T-cell (primary cell): ENCODE measurements around the gene RER1. TPM values are rescaled to one million over a fixed set of nuclear protein-coding genes. Genes with fewer than 3 reads are reported as not detected.
A peak's percentile ranks its signal among the peaks of the same experiment; 100 is the strongest.

Experiments used
- ATAC-seq, 4 experiments: fragments of 200-7000 bp in 3 of 4; fragments of 150-1000 bp in 1 of 4; cut with Tn5 transposase; replicated peaks in 1 of 4; 1 replicate in 3 of 4; 2 replicates in 1 of 4; pipeline ENCODE4 v1.10.0; 2021; ENCODE audit warnings: moderate library complexity in 3 of 4, mild to moderate bottlenecking in 2 of 4, moderate number of reproducible peaks in 1 of 4
- CTCF ChIA-PET, 2 donors: fragments of 300-600 bp; sonication (Branson Sonifier 250); formaldehyde crosslinking; loops; one replicate each; lab custom pipeline; 2022; ENCODE audit warnings: antibody characterized with exemption in 2 of 2; lab: Charles Lee
- POLR2A ChIA-PET, 2 donors: fragments of 300-600 bp; sonication (Branson Sonifier 250); formaldehyde crosslinking; loops; one replicate each; lab custom pipeline; 2022; ENCODE audit warnings: antibody characterized with exemption in 2 of 2; lab: Charles Lee
- DNase-seq, 35 experiments: peaks; one replicate each; pipeline versions ENCODE4 v3.0.0 to v3.0.0-alpha.2; 2013 to 2023
- H3K27ac ChIP-seq: one replicate; pipeline ENCODE4 v1.5.1; 2013; ENCODE audit warnings: low read length
- H3K27me3 ChIP-seq, 2 experiments: replicated peaks in 1 of 2; 1 replicate in 1 of 2; 2 replicates in 1 of 2; pipeline versions ENCODE4 v1.6.1 to v1.7.0; 2013; ENCODE audit warnings: low read length in 1 of 2, mixed read lengths in 1 of 2; ENCODE audit not compliant: control insufficient read depth in 2 of 2, insufficient read depth in 2 of 2; ENCODE audit errors: extremely low read depth in 1 of 2
- H3K36me3 ChIP-seq, 2 donors: 1 replicate in 1 of 2; 2 replicates in 1 of 2; pipeline versions ENCODE4 v1.6.1 to v1.7.0; 2013; ENCODE audit warnings: low read length in 1 of 2; ENCODE audit not compliant: control insufficient read depth in 2 of 2, insufficient read depth in 1 of 2; ENCODE audit errors: extremely low read depth in 1 of 2
- H3K4me1 ChIP-seq, 2 experiments: 1 replicate in 1 of 2; 2 replicates in 1 of 2; pipeline versions ENCODE4 v1.6.1 to v1.7.0; 2013; ENCODE audit warnings: low read length in 2 of 2, mixed read lengths in 1 of 2; ENCODE audit not compliant: insufficient read depth in 2 of 2, control insufficient read depth in 1 of 2; ENCODE audit errors: extremely low read depth in 1 of 2
- H3K4me3 ChIP-seq, 2 donors: 1 replicate in 1 of 2; 2 replicates in 1 of 2; pipeline versions ENCODE4 v1.5.1 to v1.7.0; 2013; ENCODE audit warnings: mild to moderate bottlenecking in 2 of 2, low read length in 1 of 2, moderate library complexity in 1 of 2; ENCODE audit not compliant: control insufficient read depth in 1 of 2; ENCODE audit errors: extremely low read depth in 1 of 2
- H3K9me3 ChIP-seq: 2 replicates; pipeline ENCODE4 v1.7.0; 2013
- H3K27ac Mint-ChIP-seq, 2 donors: one replicate each; pipeline ENCODE4 v1.8.0; 2020 to 2021; ENCODE audit warnings: mild to moderate bottlenecking in 2 of 2, mixed read lengths in 2 of 2
- H3K27me3 Mint-ChIP-seq, 2 donors: one replicate each; pipeline ENCODE4 v1.8.0; 2021 to 2022; ENCODE audit warnings: mixed read lengths in 2 of 2
- H3K36me3 Mint-ChIP-seq: one replicate; pipeline ENCODE4 v1.8.0; 2021; ENCODE audit warnings: mixed read lengths
- H3K4me1 Mint-ChIP-seq, 3 donors: one replicate each; pipeline ENCODE4 v1.8.0; 2020 to 2022; ENCODE audit warnings: mixed read lengths in 3 of 3, mild to moderate bottlenecking in 1 of 3
- H3K4me3 Mint-ChIP-seq, 3 donors: one replicate each; pipeline ENCODE4 v1.8.0; 2020 to 2022; ENCODE audit warnings: mild to moderate bottlenecking in 3 of 3, mixed read lengths in 3 of 3, moderate library complexity in 3 of 3
- H3K9me3 Mint-ChIP-seq, 3 donors: one replicate each; pipeline ENCODE4 v1.8.0; 2020 to 2022; ENCODE audit warnings: mixed read lengths in 3 of 3
- WGBS: methylation state at CpG from one replicate; pipeline ENCODE4 v1.1.5; 2013; ENCODE audit warnings: missing lambda C conversion rate; ENCODE audit not compliant: insufficient coverage; 5-methylcytosine and 5-hydroxymethylcytosine counted together
- total RNA-seq, 35 experiments: library from RNA in 6 of 35; stranded (reverse) in 6 of 35; fragments of 120-200 nt in 1 of 35; gene quantifications; one replicate each; pipeline versions ENCODE4 v1.2.1 to v1.2.4 and lab custom pipeline; 2013 to 2026

The RER1 gene
- total RNA-seq, 5 donors from 2014 or later (not counting 1 experiment from before 2014, with no cell fraction given): 84.3 to 129 (median 125) TPM

DNA sequence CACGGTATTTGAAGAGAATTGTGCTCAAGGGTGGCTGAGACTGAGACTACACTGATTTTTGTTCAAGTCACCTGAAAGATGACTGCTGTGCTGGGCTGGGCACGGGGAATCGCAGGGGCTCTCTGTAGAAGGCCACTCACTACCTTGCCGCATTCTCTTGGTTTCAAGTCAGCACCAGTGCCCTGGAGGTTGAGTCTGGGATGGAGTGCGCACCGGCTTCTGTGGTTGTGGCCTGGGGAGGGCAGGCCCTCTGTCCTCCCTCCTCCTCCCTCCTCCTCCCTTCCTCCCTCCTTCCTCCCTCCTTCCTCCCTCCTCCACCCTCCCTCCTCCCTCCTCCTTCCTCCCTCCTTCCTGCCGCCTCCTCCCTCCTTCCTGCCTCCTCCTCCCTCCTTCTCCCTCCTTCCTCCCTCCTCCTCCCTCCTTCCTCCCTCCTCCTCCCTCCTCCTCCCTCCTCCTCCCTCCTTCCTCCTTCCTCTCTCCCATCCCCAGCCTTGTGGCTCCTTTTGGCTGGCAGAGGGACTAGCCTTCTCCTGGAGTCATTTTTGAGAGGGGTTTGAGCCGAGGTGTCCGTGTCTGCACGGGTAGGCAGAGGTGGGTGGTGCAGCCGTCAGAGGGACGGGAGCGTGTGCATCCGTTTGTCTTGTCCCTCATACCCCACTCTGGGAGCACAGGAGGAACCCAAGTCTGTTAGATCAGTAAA is 9.5 kb downstream of the RER1 start:
- ChIA-PET POLR2A (no interaction called here), CTCF (no interaction called here)
- Histone ChIP-seq H3K27ac (no peak overlapping the region), H3K4me3 (no peak overlapping the region), H3K4me1 (peaks cover 0 to 5% of the 10 kb centered on the region in 2 experiments), H3K27me3 (no peaks in the 10 kb centered on the region), H3K9me3 (no peaks in the 10 kb centered on the region), H3K36me3 (peaks cover 23 to 89% of the 10 kb centered on the region in 2 donors)
- Mint-ChIP-seq H3K4me3 (no peak overlapping the region), H3K27ac (no peak overlapping the region), H3K36me3 (peaks cover 48% of the 10 kb centered on the region), H3K4me1 (peaks cover 13 to 24% (median 20%) of the 10 kb centered on the region in 3 donors), H3K9me3 (no peaks in the 10 kb centered on the region), H3K27me3 (no peaks in the 10 kb centered on the region)
- ATAC-seq (no peak), DNase-seq (no peak)
- 99% methylated on average over 10 of the region's 14 CpGs for WGBS

DNA sequence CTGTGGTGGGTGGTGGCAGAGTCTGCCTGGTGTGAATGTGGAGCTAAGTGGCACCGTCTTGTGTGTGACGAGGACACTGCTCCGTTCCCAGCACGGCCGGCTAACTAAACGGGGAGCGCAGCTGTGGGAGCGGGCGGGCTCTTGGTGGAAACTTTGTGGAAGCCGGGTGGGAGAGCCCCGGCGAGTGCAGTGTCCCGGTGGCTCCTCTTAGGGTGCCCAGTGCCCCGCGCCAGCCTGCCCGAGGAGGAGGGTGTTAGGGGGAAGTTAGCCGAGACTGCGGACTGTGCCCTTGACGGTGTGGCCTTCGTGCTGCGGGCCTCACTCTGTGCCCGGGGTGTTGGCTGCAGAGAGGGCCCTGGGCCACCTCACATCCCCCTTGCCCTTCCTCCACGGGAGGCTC is 10.8 kb downstream of the RER1 start:
- H3K27ac ChIP-seq: no peak overlapping the region
- peaks cover 39% of the 10 kb centered on the region for H3K36me3 Mint-ChIP-seq
- H3K27ac Mint-ChIP-seq: peak overlapping the region in 1 of 2 donors; percentile 28
- no peaks in the 10 kb centered on the region for H3K27me3 Mint-ChIP-seq
- peaks cover 10 to 17% (median 13%) of the 10 kb centered on the region in 3 donors for H3K4me1 Mint-ChIP-seq
- H3K4me1 ChIP-seq: no peaks in the 10 kb centered on the region
- DNase-seq (no peak), ATAC-seq (no peak)
- no peak overlapping the region for H3K4me3 Mint-ChIP-seq
- no peak overlapping the region for H3K4me3 ChIP-seq
- no peaks in the 10 kb centered on the region for H3K9me3 ChIP-seq
- H3K9me3 Mint-ChIP-seq: no peaks in the 10 kb centered on the region
- CTCF ChIA-PET: no interaction called here
- H3K36me3 ChIP-seq: peaks cover 29 to 84% of the 10 kb centered on the region in 2 donors
- WGBS: 97% methylated on average over 14 of the region's 23 CpGs
- no peaks in the 10 kb centered on the region for H3K27me3 ChIP-seq
- POLR2A ChIA-PET: no interaction called here

DNA sequence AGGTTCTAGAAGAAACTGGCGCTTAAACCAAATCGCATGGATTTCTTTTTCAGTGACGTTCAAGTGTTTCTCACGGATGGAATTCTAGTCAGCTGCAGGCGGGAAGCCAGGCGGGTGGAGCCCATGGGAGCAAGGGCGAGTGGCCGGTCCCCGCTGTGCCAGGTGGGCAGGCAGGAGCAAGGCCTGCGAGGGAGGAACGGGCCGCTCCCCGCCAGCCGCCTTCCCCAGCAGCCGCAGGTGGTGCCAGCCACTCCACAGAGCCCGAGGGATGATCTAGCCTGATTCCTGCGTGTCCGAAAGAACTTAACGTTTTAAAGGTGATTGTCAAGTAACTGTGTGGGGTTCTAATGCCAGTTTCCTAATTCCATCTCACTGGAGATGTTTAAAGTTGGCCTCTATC is 11.6 kb downstream of the RER1 start:
- Mint-ChIP-seq H3K36me3 (peaks cover 40% of the 10 kb centered on the region), H3K9me3 (no peaks in the 10 kb centered on the region), H3K4me3 (no peak overlapping the region), H3K4me1 (peaks cover 10 to 16% (median 13%) of the 10 kb centered on the region in 3 donors), H3K27me3 (no peaks in the 10 kb centered on the region), H3K27ac (no peak overlapping the region)
- ATAC-seq (no peak), DNase-seq (no peak)
- CTCF ChIA-PET: no interaction called here
- Histone ChIP-seq H3K27ac (no peak overlapping the region), H3K4me1 (no peaks in the 10 kb centered on the region), H3K36me3 (peaks cover 29 to 83% of the 10 kb centered on the region in 2 donors), H3K27me3 (no peaks in the 10 kb centered on the region), H3K4me3 (no peak overlapping the region), H3K9me3 (no peaks in the 10 kb centered on the region)
- POLR2A ChIA-PET: interaction anchor here in 1 of 2 donors (0.6 kb wide), 1 partner anchor 181 kb away, joined by 4 read pairs; no protein-coding TSS in a partner anchor
- 98% methylated on average over 14 of the region's 19 CpGs for WGBS

DNA sequence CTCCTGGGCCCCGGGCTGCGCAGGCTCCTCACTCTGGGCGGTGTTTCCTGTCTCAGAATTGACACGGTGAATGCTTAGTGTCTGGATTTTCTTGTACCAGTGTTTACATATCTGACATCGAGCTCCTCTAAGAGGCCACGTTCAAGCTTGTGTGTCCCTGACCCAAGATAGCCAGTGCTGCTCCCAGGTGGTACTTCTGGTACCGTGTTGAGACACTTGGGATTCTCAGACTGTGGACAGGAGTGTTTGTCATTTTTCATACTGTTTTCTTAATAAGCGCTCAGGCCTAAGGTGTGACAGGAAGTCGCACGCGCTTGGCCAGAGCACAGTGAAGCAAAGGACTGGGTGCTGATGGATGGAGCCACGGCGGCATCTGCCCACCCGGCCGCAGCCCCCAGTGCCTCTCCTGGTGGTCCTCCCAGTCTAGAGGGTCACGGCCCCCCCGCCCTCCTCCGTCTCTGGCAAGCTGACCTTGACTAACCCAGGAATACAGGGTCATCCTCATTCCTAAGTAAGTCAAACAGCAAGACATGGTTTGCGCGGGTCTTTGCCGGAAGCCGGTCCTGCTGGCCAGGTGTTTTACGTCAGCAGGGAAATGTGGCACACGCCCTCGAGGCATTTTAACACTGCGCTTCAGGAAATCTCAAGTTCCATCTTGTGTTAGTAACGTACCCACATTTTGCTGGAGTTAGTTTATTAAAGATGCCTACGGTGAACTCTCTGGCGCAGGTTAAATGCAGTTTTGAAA is 12.7 kb downstream of the RER1 start:
- H3K4me3 Mint-ChIP-seq: no peak overlapping the region
- WGBS: 93% methylated on average over 29 of the region's 29 CpGs
- peaks cover 36% of the 10 kb centered on the region for H3K36me3 Mint-ChIP-seq
- no peaks in the 10 kb centered on the region for H3K27me3 ChIP-seq
- peaks cover 7 to 12% (median 8%) of the 10 kb centered on the region in 3 donors for H3K4me1 Mint-ChIP-seq
- H3K9me3 ChIP-seq: no peaks in the 10 kb centered on the region
- POLR2A ChIA-PET: no interaction called here
- no peaks in the 10 kb centered on the region for H3K27me3 Mint-ChIP-seq
- peaks cover 25 to 81% of the 10 kb centered on the region in 2 donors for H3K36me3 ChIP-seq
- H3K4me1 ChIP-seq: no peaks in the 10 kb centered on the region
- ATAC-seq: peak in 1 of 4 experiments; percentile 16
- no peak overlapping the region for H3K27ac ChIP-seq
- no peak overlapping the region for H3K27ac Mint-ChIP-seq
- no peaks in the 10 kb centered on the region for H3K9me3 Mint-ChIP-seq
- H3K4me3 ChIP-seq: no peak overlapping the region
- CTCF ChIA-PET: interaction anchor here in 1 of 2 donors (0.6 kb wide), 1 partner anchor 1047 kb away, joined by 4 read pairs; no protein-coding TSS in a partner anchor
- no peak for DNase-seq

DNA sequence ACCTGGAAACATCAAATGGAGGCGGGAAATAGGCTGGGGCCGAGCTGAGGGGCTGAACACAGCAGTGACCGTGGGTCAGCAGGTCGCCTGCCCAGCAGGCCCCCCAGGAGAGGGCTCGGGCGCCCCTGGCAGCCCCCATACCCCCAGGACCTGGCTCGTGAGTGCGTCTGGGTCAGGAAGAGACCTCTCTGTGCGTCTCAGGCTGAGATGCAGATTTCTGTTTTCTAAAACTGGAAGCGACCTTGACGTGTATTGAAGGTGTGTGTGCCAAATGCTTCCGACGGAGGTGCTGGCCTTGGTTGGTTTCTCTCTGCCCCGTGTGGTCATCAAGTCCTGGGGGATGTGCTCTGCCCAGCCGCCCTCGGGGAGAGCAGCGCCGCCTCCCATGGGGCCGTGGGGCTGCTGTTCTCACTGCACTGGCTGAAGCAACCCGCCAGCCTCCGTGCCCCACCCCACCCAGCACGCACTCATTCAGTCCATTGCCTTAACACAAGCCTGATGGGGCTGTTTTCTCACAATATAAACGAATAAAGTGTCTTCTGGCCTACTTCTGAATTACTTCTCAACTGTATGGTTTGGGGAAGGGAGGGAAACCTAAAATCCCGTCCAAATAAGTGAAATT is 13.4 kb downstream of the RER1 start:
- no peak overlapping the region for H3K4me3 Mint-ChIP-seq
- H3K9me3 ChIP-seq: no peaks in the 10 kb centered on the region
- H3K36me3 Mint-ChIP-seq: peaks cover 32% of the 10 kb centered on the region
- H3K27ac ChIP-seq: no peak overlapping the region
- no peaks in the 10 kb centered on the region for H3K27me3 Mint-ChIP-seq
- H3K4me3 ChIP-seq: no peak overlapping the region
- H3K36me3 ChIP-seq: peaks cover 31 to 74% of the 10 kb centered on the region in 2 donors
- no peak overlapping the region for H3K27ac Mint-ChIP-seq
- ChIA-PET CTCF (interaction anchor here in 1 of 2 donors (0.6 kb wide), 1 partner anchor 1046 kb away, joined by 4 read pairs; no protein-coding TSS in a partner anchor), POLR2A (no interaction called here)
- DNase-seq (no peak), ATAC-seq (no peak)
- no peaks in the 10 kb centered on the region for H3K27me3 ChIP-seq
- no peaks in the 10 kb centered on the region for H3K9me3 Mint-ChIP-seq
- no peaks in the 10 kb centered on the region for H3K4me1 ChIP-seq
- 92% methylated on average over 17 of the region's 24 CpGs for WGBS
- H3K4me1 Mint-ChIP-seq: peaks cover 5 to 8% (median 7%) of the 10 kb centered on the region in 3 donors

DNA sequence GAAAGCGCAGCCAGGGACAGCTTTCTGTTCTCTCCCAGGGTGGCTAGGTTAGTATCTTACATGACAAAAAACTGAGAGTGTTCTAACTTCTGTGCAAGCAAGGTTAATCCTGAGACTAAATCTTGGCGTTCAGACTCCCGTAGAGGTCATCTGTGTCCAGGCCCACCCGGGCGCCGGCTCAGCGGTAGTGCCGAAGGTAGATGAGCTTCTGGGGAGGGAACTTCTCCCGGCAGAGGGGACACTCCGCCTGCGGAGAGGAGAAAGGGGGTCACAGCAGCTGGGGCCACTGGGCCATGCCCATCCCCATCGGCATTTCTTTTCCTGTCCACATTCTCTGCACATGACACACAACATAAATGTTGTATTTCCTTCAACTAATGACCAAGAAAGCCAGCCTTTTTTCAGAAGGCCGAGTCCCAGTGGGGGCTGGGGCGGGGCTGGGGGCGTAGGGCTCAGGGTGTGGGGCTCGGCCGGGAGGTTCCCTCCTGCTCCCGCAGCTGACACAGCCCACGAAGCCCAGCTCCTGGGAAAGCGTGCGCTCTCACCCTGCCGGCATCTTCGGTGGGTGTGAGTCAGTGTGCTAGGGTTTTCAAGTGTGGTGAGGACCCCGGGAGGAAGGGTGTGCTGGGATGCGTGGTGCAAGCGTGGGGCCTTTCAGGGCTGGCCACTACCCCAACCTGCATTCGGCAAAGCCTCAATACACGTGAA is 14.1 kb downstream of the RER1 start:
- Histone ChIP-seq H3K27me3 (no peaks in the 10 kb centered on the region), H3K4me1 (no peaks in the 10 kb centered on the region), H3K36me3 (peaks cover 27 to 66% of the 10 kb centered on the region in 2 donors), H3K9me3 (no peaks in the 10 kb centered on the region), H3K4me3 (no peak overlapping the region), H3K27ac (no peak overlapping the region)
- ChIA-PET POLR2A (no interaction called here), CTCF (no interaction called here)
- ATAC-seq: no peak
- peaks cover 26% of the 10 kb centered on the region for H3K36me3 Mint-ChIP-seq
- no peak overlapping the region for H3K4me3 Mint-ChIP-seq
- H3K27ac Mint-ChIP-seq: no peak overlapping the region
- WGBS: 92% methylated on average over 18 of the region's 28 CpGs
- H3K27me3 Mint-ChIP-seq: no peaks in the 10 kb centered on the region
- peaks cover 3 to 7% (median 5%) of the 10 kb centered on the region in 3 donors for H3K4me1 Mint-ChIP-seq
- no peak for DNase-seq
- no peaks in the 10 kb centered on the region for H3K9me3 Mint-ChIP-seq
